GM12875 (cell line): Measurements from ENCODE around the gene TMEM164.
A peak's percentile ranks its signal among the peaks of the same experiment; 100 is the strongest.

Source experiments
- H3K4me3 ChIP-seq: one replicate; pipeline ENCODE4 v1.5.1; 2011; ENCODE audit warnings: low read depth, low read length, control low read depth
- CTCF ChIP-seq: IDR thresholded peaks from 2 replicates; pipeline ENCODE4 v1.5.1; 2011; ENCODE audit warnings: low read depth, mild to moderate bottlenecking, control low read depth, inconsistent platforms, low read length, moderate library complexity, borderline replicate concordance; ENCODE audit not compliant: insufficient read depth

Gene TMEM164

GRCh38 chrX:110120025-110120424 lies 117.1 kb downstream of the TMEM164 start:
- no peak for TF ChIP-seq CTCF
- H3K4me3 ChIP-seq: no peak overlapping the region

GRCh38 chrX:110123331-110123782 lies 120.4 kb downstream of the TMEM164 start:
- no peak for TF ChIP-seq CTCF
- H3K4me3 ChIP-seq: no peak overlapping the region

- H3K4me3 ChIP-seq: no peak overlapping the region
- 0 out of 2 replicates have a peak, but pooled peaks have one; percentile 12 for TF ChIP-seq CTCF
These were observed 122.7 kb downstream of the TMEM164 start for GRCh38 chrX:110125446-110126162.

- no peak for TF ChIP-seq CTCF
- no peak overlapping the region for H3K4me3 ChIP-seq
These were observed 128.1 kb downstream of the TMEM164 start for GRCh38 chrX:110131031-110131430.

- no peak for TF ChIP-seq CTCF
- H3K4me3 ChIP-seq: no peak overlapping the region
These were observed 129.7 kb downstream of the TMEM164 start for GRCh38 chrX:110132450-110133114.

- TF ChIP-seq CTCF: no peak
- H3K4me3 ChIP-seq: no peak overlapping the region
These were observed 130.9 kb downstream of the TMEM164 start for GRCh38 chrX:110133735-110134370.
